Thoracic aorta (tissue), 2 donors: ENCODE results near the gene ARAP2. TPM values are rescaled to one million over a fixed set of nuclear protein-coding genes. Genes with fewer than 3 reads are reported as not detected.

Experiments
- ATAC-seq: fragments of 150-250 bp; one replicate; pipeline ENCODE4 v1.8.0; 2017; ENCODE audit warnings: low read depth; ENCODE audit not compliant: insufficient number of reproducible peaks, low FRiP score
- DNase-seq: peaks from one replicate; pipeline ENCODE4 v3.0.0-alpha.2; 2020; ENCODE audit warnings: low spot score
- H3K27ac ChIP-seq, 2 donors: fragments of 200-600 bp; sonication (generic); 1 replicate in 1 of 2; 2 replicates in 1 of 2; pipeline ENCODE4 v1.5.1; 2016; ENCODE audit warnings: mild to moderate bottlenecking in 2 of 2, moderate library complexity in 2 of 2
- H3K27me3 ChIP-seq: fragments of 200-600 bp; sonication (generic); replicated peaks from 2 replicates; pipeline ENCODE4 v1.6.0; 2016; ENCODE audit warnings: mild to moderate bottlenecking; ENCODE audit not compliant: insufficient read depth
- H3K36me3 ChIP-seq: fragments of 200-600 bp; sonication (generic); one replicate; pipeline ENCODE4 v1.5.1; 2016
- H3K4me1 ChIP-seq, 2 donors: fragments of 200-600 bp; sonication (generic); 1 replicate in 1 of 2; 2 replicates in 1 of 2; pipeline versions ENCODE4 v1.5.1 to v1.6.0; 2016; ENCODE audit warnings: low read depth in 2 of 2, mild to moderate bottlenecking in 1 of 2; ENCODE audit not compliant: control insufficient read depth in 1 of 2
- H3K4me3 ChIP-seq: fragments of 200-600 bp; sonication (generic); 2 replicates; pipeline ENCODE4 v1.5.1; 2016; ENCODE audit warnings: mild to moderate bottlenecking
- H3K9me3 ChIP-seq: fragments of 200-600 bp; sonication (generic); 2 replicates; pipeline ENCODE4 v1.5.1; 2016
- total RNA-seq, 2 donors: library from RNA; depleted of rRNA; stranded (reverse); fragments of >200 nt; gene quantifications; one replicate each; pipeline versions ENCODE4 v1.1.0 to v1.2.3, GENCODE V29; 2016
- TF ChIP-seq, protein P1 (sequence below): fragments of 200-600 bp; sonication (generic); IDR thresholded peaks from one replicate; pipeline ENCODE4 v1.5.1; 2019; ENCODE audit warnings: antibody characterized with exemption

Gene ARAP2
- total RNA-seq, 2 donors from 2014 or later: 8.3 to 25.3 TPM

DNA sequence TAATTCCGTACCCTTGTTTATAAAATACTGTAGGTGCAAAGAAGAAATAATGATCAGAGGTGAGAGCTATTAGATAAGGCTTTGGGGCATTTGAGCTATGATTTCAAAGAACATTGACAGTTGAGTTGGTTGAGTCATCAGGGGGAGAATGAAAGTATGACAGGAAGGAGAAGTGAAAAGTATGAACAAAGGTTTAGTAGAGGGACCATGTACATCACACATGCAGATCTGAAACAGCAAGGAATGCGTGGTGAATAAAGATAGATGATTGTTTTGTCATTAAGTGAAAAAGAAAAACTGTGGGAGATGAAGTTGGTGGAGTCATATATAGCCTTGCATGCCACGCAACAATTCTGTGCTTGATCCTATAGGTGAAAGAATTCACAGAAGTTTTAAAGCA lies 163.1 kb downstream of the ARAP2 start:
- no peaks in the 10 kb centered on the region for H3K27me3 ChIP-seq
- ATAC-seq: no peak
- H3K9me3 ChIP-seq: no peaks in the 10 kb centered on the region

DNA sequence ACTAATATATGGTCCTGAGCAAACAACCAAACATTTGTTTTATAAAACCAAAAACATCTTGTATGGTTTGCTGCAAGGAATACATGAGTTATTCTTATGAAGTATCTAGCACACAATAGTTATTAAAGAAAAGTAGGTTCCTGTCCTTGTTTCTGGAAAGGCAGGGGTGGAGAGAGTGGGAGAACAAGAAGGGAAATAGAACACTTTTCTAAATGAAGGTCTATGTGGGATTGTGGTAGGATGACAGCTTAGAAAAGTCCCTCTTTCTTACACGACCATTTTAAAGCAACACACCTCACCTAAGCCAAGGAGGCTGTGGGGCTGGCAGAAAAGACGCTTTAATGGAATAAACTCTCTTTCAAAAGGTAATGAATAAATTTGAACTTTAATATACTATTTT lies 164.6 kb downstream of the ARAP2 start:
- ATAC-seq: no peak
- TF ChIP-seq, protein P1, sequence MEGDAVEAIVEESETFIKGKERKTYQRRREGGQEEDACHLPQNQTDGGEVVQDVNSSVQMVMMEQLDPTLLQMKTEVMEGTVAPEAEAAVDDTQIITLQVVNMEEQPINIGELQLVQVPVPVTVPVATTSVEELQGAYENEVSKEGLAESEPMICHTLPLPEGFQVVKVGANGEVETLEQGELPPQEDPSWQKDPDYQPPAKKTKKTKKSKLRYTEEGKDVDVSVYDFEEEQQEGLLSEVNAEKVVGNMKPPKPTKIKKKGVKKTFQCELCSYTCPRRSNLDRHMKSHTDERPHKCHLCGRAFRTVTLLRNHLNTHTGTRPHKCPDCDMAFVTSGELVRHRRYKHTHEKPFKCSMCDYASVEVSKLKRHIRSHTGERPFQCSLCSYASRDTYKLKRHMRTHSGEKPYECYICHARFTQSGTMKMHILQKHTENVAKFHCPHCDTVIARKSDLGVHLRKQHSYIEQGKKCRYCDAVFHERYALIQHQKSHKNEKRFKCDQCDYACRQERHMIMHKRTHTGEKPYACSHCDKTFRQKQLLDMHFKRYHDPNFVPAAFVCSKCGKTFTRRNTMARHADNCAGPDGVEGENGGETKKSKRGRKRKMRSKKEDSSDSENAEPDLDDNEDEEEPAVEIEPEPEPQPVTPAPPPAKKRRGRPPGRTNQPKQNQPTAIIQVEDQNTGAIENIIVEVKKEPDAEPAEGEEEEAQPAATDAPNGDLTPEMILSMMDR: no peak
- Histone ChIP-seq H3K27me3 (no peaks in the 10 kb centered on the region), H3K4me3 (no peak overlapping the region), H3K27ac (no peak overlapping the region), H3K36me3 (no peaks in the 10 kb centered on the region), H3K9me3 (no peaks in the 10 kb centered on the region), H3K4me1 (no peaks in the 10 kb centered on the region)
- no peak for DNase-seq

More for the DNA sequence above, 163.1 kb downstream of the ARAP2 start:
- TF ChIP-seq, protein P1: no peak
- DNase-seq: no peak
- Histone ChIP-seq H3K36me3 (no peaks in the 10 kb centered on the region), H3K4me1 (no peaks in the 10 kb centered on the region), H3K4me3 (no peak overlapping the region), H3K27ac (no peak overlapping the region)

DNA sequence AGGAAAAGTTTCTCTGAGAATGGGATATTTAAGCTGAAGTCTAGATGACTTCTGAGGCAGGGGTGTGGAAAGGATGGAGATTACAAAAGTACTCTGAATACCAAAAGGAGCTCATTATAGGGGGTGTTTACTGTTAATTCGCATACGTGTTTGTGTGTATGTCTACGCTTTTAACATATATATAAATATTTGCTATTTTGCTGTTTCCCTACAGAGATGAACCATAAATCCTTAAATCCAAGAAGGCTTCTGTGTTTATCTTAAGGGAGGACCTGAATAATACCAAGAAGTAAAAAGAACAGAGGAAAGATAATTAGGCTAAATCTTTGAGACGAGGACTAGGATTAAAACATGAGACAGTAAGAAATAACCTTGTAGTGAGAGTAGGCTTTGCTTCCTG lies 166.0 kb downstream of the ARAP2 start:
- TF ChIP-seq, protein P1: no peak
- no peak for ATAC-seq
- no peak for DNase-seq

DNA sequence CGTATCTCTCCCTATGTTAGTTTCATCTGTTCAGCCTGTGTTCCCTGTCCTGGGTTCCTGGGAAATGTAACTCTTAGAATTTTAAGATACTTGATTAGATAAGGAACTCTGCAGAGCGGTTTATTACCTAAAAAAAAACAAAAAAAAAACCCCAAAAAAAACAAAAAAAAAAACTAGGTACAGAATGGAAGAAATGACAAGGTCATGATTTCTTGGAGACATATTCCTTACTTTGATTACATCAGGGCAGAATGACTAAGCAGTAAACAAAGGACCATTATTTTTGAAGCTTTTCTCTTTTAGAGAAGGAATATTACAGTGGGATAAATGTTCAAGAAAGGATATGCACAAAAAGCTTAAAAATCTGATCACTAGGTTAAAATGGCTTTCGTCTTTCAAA lies 171.8 kb downstream of the ARAP2 start:
- DNase-seq (no peak), ATAC-seq (no peak)
- Histone ChIP-seq H3K9me3 (no peaks in the 10 kb centered on the region), H3K27me3 (no peaks in the 10 kb centered on the region), H3K36me3 (no peaks in the 10 kb centered on the region), H3K4me1 (no peaks in the 10 kb centered on the region), H3K4me3 (no peak overlapping the region), H3K27ac (no peak overlapping the region)
- TF ChIP-seq, protein P1: no peak

More for the DNA sequence above, 166.0 kb downstream of the ARAP2 start:
- no peak overlapping the region for H3K4me3 ChIP-seq
- H3K27ac ChIP-seq: no peak overlapping the region
- no peaks in the 10 kb centered on the region for H3K9me3 ChIP-seq
- H3K4me1 ChIP-seq: no peaks in the 10 kb centered on the region
- H3K36me3 ChIP-seq: no peaks in the 10 kb centered on the region
- H3K27me3 ChIP-seq: no peaks in the 10 kb centered on the region

DNA sequence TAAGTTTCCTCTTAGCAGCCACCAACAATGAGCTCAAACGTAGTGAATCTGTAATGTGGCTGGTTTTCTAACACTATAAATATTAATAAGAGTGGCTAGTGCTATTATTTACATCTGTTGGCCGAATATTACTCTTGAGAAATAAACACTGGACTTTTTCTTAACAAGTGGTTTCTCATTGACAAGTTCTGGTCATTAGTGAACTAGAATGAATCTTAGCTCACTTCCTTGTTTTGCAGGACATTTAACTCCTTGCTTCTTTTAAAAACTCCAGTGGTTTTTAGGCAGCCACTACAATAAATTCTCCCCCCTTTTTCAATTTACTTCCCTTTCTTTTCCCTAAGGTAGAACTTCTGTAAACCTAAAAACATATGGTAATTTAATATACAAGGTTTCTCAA lies 177.2 kb downstream of the ARAP2 start:
- no peak overlapping the region for H3K27ac ChIP-seq

More for the DNA sequence above, 177.2 kb downstream of the ARAP2 start:
- DNase-seq (no peak), ATAC-seq (no peak)
- H3K4me1 ChIP-seq: no peaks in the 10 kb centered on the region
- no peaks in the 10 kb centered on the region for H3K9me3 ChIP-seq
- no peaks in the 10 kb centered on the region for H3K36me3 ChIP-seq
- TF ChIP-seq, protein P1: no peak
- H3K27me3 ChIP-seq: no peaks in the 10 kb centered on the region
- H3K4me3 ChIP-seq: no peak overlapping the region
